DOHH2 (cell line): ENCODE data around the gene ADAMTS12.

ENCODE experiments used
- EZH2phosphoT487 ChIP-seq: fragments of 200-600 bp; sonication (generic); IDR thresholded peaks from 2 replicates; pipeline ENCODE4 v1.6.1; 2017; ENCODE audit warnings: borderline replicate concordance, mild to moderate bottlenecking, antibody characterized with exemption, low read length, moderate library complexity, mixed read lengths
- TF ChIP-seq, protein P1 (sequence below): fragments of 200-600 bp; sonication (generic); IDR thresholded peaks from one replicate; pipeline ENCODE4 v1.5.1; 2014; ENCODE audit warnings: antibody characterized with exemption, mild to moderate bottlenecking, low read depth, low read length; ENCODE audit not compliant: poor library complexity, severe bottlenecking

- TF ChIP-seq, protein P1, sequence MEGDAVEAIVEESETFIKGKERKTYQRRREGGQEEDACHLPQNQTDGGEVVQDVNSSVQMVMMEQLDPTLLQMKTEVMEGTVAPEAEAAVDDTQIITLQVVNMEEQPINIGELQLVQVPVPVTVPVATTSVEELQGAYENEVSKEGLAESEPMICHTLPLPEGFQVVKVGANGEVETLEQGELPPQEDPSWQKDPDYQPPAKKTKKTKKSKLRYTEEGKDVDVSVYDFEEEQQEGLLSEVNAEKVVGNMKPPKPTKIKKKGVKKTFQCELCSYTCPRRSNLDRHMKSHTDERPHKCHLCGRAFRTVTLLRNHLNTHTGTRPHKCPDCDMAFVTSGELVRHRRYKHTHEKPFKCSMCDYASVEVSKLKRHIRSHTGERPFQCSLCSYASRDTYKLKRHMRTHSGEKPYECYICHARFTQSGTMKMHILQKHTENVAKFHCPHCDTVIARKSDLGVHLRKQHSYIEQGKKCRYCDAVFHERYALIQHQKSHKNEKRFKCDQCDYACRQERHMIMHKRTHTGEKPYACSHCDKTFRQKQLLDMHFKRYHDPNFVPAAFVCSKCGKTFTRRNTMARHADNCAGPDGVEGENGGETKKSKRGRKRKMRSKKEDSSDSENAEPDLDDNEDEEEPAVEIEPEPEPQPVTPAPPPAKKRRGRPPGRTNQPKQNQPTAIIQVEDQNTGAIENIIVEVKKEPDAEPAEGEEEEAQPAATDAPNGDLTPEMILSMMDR, result no peak
- TF ChIP-seq EZH2phosphoT487, result no peak
Measured at GRCh38 chr5:33772380-33772897, 119.4 kb downstream of the ADAMTS12 start.
